DOHH2 (cell line): ENCODE measurements around the gene SLC35F1.

ENCODE experiments used
- H3F3A ChIP-seq: fragments of 200-600 bp; sonication (generic), shearing (Covaris generic); 2 replicates; pipeline ENCODE4 v1.6.0; 2016; ENCODE audit warnings: antibody characterized with exemption, mild to moderate bottlenecking; ENCODE audit not compliant: control insufficient read depth, insufficient read depth
- H3K27ac ChIP-seq: fragments of 200-600 bp; sonication (generic); 2 replicates; pipeline ENCODE4 v1.5.1; 2014; ENCODE audit warnings: low read depth, mild to moderate bottlenecking, low read length, moderate library complexity
- H3K27me3 ChIP-seq: fragments of 200-600 bp; sonication (generic); 2 replicates; pipeline ENCODE4 v1.6.1; 2014; ENCODE audit warnings: mild to moderate bottlenecking, low read length, mixed read lengths; ENCODE audit not compliant: control insufficient read depth
- H3K36me3 ChIP-seq: fragments of 200-600 bp; sonication (generic); 2 replicates; pipeline ENCODE4 v1.6.1; 2014; ENCODE audit warnings: mild to moderate bottlenecking, low read length, moderate library complexity, mixed read lengths; ENCODE audit not compliant: control insufficient read depth
- H3K4me1 ChIP-seq: fragments of 200-600 bp; sonication (generic); 2 replicates; pipeline ENCODE4 v1.6.1; 2014; ENCODE audit warnings: mild to moderate bottlenecking, low read length, mixed read lengths; ENCODE audit not compliant: control insufficient read depth
- H3K4me2 ChIP-seq: fragments of 200-600 bp; sonication (generic); 2 replicates; pipeline ENCODE4 v1.6.0; 2014; ENCODE audit warnings: mild to moderate bottlenecking, low read length, moderate library complexity
- H3K4me3 ChIP-seq: fragments of 200-600 bp; sonication (generic); 2 replicates; pipeline ENCODE4 v1.5.1; 2014; ENCODE audit warnings: mild to moderate bottlenecking, low read length, mixed read lengths
- H3K79me2 ChIP-seq: fragments of 200-600 bp; sonication (generic); 2 replicates; pipeline ENCODE4 v1.6.1; 2014; ENCODE audit warnings: mild to moderate bottlenecking, low read length, mixed read lengths; ENCODE audit not compliant: control insufficient read depth
- H3K9me2 ChIP-seq: fragments of 200-600 bp; sonication (generic); replicated peaks from 2 replicates; pipeline ENCODE4 v1.6.1; 2014; ENCODE audit warnings: mild to moderate bottlenecking, low read length, mixed read lengths; ENCODE audit not compliant: control insufficient read depth
- H3K9me3 ChIP-seq: fragments of 200-600 bp; sonication (generic); 2 replicates; pipeline ENCODE4 v1.6.1; 2014; ENCODE audit warnings: antibody characterized with exemption, low read length, mixed read lengths; ENCODE audit not compliant: control insufficient read depth, insufficient read depth
- H4K20me1 ChIP-seq: fragments of 200-600 bp; sonication (generic); 2 replicates; pipeline ENCODE4 v1.6.0; 2014; ENCODE audit warnings: low read depth, mild to moderate bottlenecking, antibody characterized with exemption, low read length, moderate library complexity; ENCODE audit not compliant: control insufficient read depth, insufficient read depth
- CTCF ChIP-seq: fragments of 200-600 bp; sonication (generic); IDR thresholded peaks from one replicate; pipeline ENCODE4 v1.5.1; 2014; ENCODE audit warnings: antibody characterized with exemption, mild to moderate bottlenecking, low read depth, low read length; ENCODE audit not compliant: poor library complexity, severe bottlenecking
- EZH2phosphoT487 ChIP-seq: fragments of 200-600 bp; sonication (generic); IDR thresholded peaks from 2 replicates; pipeline ENCODE4 v1.6.1; 2017; ENCODE audit warnings: borderline replicate concordance, mild to moderate bottlenecking, antibody characterized with exemption, low read length, moderate library complexity, mixed read lengths

The SLC35F1 gene

GRCh38 chr6:117870486-117871242 is 36.4 kb upstream of the SLC35F1 start:
- Histone ChIP-seq H3K4me2 (no peak overlapping the region), H3F3A (no peaks in the 10 kb centered on the region), H3K27ac (no peak overlapping the region), H3K79me2 (no peaks in the 10 kb centered on the region), H3K4me3 (no peak overlapping the region), H3K27me3 (no peaks in the 10 kb centered on the region), H3K36me3 (no peaks in the 10 kb centered on the region), H3K4me1 (no peaks in the 10 kb centered on the region), H3K9me2 (no peaks in the 10 kb centered on the region), H3K9me3 (no peaks in the 10 kb centered on the region), H4K20me1 (no peaks in the 10 kb centered on the region)
- TF ChIP-seq CTCF (no peak), EZH2phosphoT487 (no peak)

GRCh38 chr6:117880824-117881223 is 26.2 kb upstream of the SLC35F1 start:
- no peaks in the 10 kb centered on the region for H3K79me2 ChIP-seq
- no peak for TF ChIP-seq CTCF
- TF ChIP-seq EZH2phosphoT487 = no peak
- H3K27ac ChIP-seq = no peak overlapping the region
- H3K36me3 ChIP-seq = no peaks in the 10 kb centered on the region
- no peaks in the 10 kb centered on the region for H4K20me1 ChIP-seq
- no peak overlapping the region for H3K4me2 ChIP-seq
- no peak overlapping the region for H3K4me3 ChIP-seq
- H3F3A ChIP-seq = no peaks in the 10 kb centered on the region
- H3K4me1 ChIP-seq = no peaks in the 10 kb centered on the region
- no peaks in the 10 kb centered on the region for H3K9me3 ChIP-seq
- H3K9me2 ChIP-seq = no peaks in the 10 kb centered on the region
- H3K27me3 ChIP-seq = no peaks in the 10 kb centered on the region

- Histone ChIP-seq H3K36me3 (no peaks in the 10 kb centered on the region), H3K9me3 (no peaks in the 10 kb centered on the region), H3F3A (no peaks in the 10 kb centered on the region), H3K4me1 (no peaks in the 10 kb centered on the region), H3K4me2 (no peak overlapping the region), H3K79me2 (no peaks in the 10 kb centered on the region), H4K20me1 (no peaks in the 10 kb centered on the region), H3K27me3 (no peaks in the 10 kb centered on the region), H3K9me2 (no peaks in the 10 kb centered on the region), H3K4me3 (no peak overlapping the region), H3K27ac (no peak overlapping the region)
- TF ChIP-seq EZH2phosphoT487 = no peak
- TF ChIP-seq CTCF = no peak
These were observed 16.9 kb upstream of the SLC35F1 start for GRCh38 chr6:117890172-117890571.
